B cell (primary cell): Measurements from ENCODE around the gene GPC5. TPM values are rescaled to one million over a fixed set of nuclear protein-coding genes. Genes with fewer than 3 reads are reported as not detected.

ENCODE experiments used
- ATAC-seq: fragments of 200-7000 bp; cut with Tn5 transposase; one replicate; pipeline ENCODE4 v1.10.0; 2021; ENCODE audit warnings: low read depth, mild to moderate bottlenecking, moderate number of reproducible peaks, moderate library complexity
- CTCF ChIA-PET: fragments of 350-600 bp; sonication (Branson Sonifier 250); formaldehyde crosslinking; loops from one replicate; lab custom pipeline; 2021; ENCODE audit warnings: antibody characterized with exemption, inconsistent platforms; lab: Charles Lee
- POLR2A ChIA-PET: fragments of 350-600 bp; sonication (Branson Sonifier 250); formaldehyde crosslinking; loops from one replicate; lab custom pipeline; 2021; ENCODE audit warnings: antibody characterized with exemption; lab: Charles Lee
- DNase-seq: peaks from one replicate; pipeline ENCODE4 v3.0.0; 2013
- H2AFZ ChIP-seq: 2 replicates; pipeline ENCODE4 v1.6.1; 2012; ENCODE audit warnings: mild to moderate bottlenecking, low read depth, low read length; ENCODE audit not compliant: insufficient read depth, poor library complexity, severe bottlenecking
- H3K27ac ChIP-seq, 2 donors: 1 replicate in 1 of 2; 2 replicates in 1 of 2; pipeline ENCODE4 v1.5.1; 2012 to 2013; ENCODE audit warnings: low read length in 2 of 2, mild to moderate bottlenecking in 2 of 2, moderate library complexity in 1 of 2
- H3K27me3 ChIP-seq, 4 experiments: fragments of 200-600 bp in 1 of 4; sonication (generic) in 1 of 4; replicated peaks in 1 of 4; 1 replicate in 2 of 4; 2 replicates in 2 of 4; pipeline versions ENCODE4 v1.6.1 to v1.7.0; 2013 to 2016; ENCODE audit warnings: low read length in 3 of 4, mild to moderate bottlenecking in 2 of 4, mixed read lengths in 1 of 4, moderate library complexity in 1 of 4; ENCODE audit not compliant: insufficient read depth in 4 of 4, control insufficient read depth in 3 of 4; ENCODE audit errors: control extremely low read depth in 1 of 4
- H3K36me3 ChIP-seq, 2 experiments: replicated peaks in 1 of 2; 1 replicate in 1 of 2; 2 replicates in 1 of 2; pipeline versions ENCODE4 v1.6.1 to v1.7.1; 2013; ENCODE audit warnings: low read length in 1 of 2; ENCODE audit not compliant: insufficient read depth in 2 of 2, control insufficient read depth in 1 of 2; ENCODE audit errors: control extremely low read depth in 1 of 2, extremely low read depth in 1 of 2
- H3K4me1 ChIP-seq, 2 donors: fragments of 200-600 bp in 1 of 2; sonication (generic) in 1 of 2; 1 replicate in 1 of 2; 2 replicates in 1 of 2; pipeline versions ENCODE4 v1.5.1 to v1.6.1; 2013 to 2017; ENCODE audit warnings: low read length in 2 of 2; ENCODE audit not compliant: control insufficient read depth in 2 of 2, insufficient read depth in 2 of 2
- H3K4me2 ChIP-seq: replicated peaks from 2 replicates; pipeline ENCODE3; 2012; ENCODE audit warnings: mild to moderate bottlenecking, low read depth, low read length; ENCODE audit not compliant: poor library complexity, severe bottlenecking
- H3K4me3 ChIP-seq, 5 experiments: fragments of 200-600 bp in 1 of 5; sonication (generic) in 1 of 5; 1 replicate in 3 of 5; 2 replicates in 2 of 5; pipeline versions ENCODE4 v1.5.1 to v1.7.0; 2011 to 2016; ENCODE audit warnings: low read length in 4 of 5, mild to moderate bottlenecking in 4 of 5, low read depth in 2 of 5, control low read depth in 1 of 5, moderate library complexity in 1 of 5; ENCODE audit not compliant: insufficient read depth in 1 of 5; ENCODE audit errors: control extremely low read depth in 1 of 5, extremely low read depth in 1 of 5
- H3K79me2 ChIP-seq: fragments of 200-600 bp; sonication (generic); one replicate; pipeline ENCODE4 v1.6.0; 2016; ENCODE audit warnings: low read length; ENCODE audit not compliant: control insufficient read depth, insufficient read depth
- H3K9ac ChIP-seq: fragments of 200-600 bp; sonication (generic); 2 replicates; pipeline ENCODE4 v1.6.1; 2017; ENCODE audit warnings: mild to moderate bottlenecking, low read length, moderate library complexity
- H3K9me3 ChIP-seq, 3 donors: one replicate each; pipeline versions ENCODE4 v1.6.1 to v1.7.1; 2013; ENCODE audit warnings: low read length in 2 of 3; ENCODE audit not compliant: control insufficient read depth in 2 of 3, insufficient read depth in 1 of 3; ENCODE audit errors: control extremely low read depth in 1 of 3
- H4K20me1 ChIP-seq: 2 replicates; pipeline ENCODE4 v1.6.0; 2012; ENCODE audit warnings: mild to moderate bottlenecking, low read length; ENCODE audit not compliant: insufficient read depth, control insufficient read depth, poor library complexity, severe bottlenecking
- H3K27ac Mint-ChIP-seq: one replicate; pipeline ENCODE4 v1.8.0; 2021; ENCODE audit warnings: mixed read lengths
- H3K27me3 Mint-ChIP-seq: one replicate; pipeline ENCODE4 v1.8.0; 2021; ENCODE audit warnings: mixed read lengths
- H3K4me1 Mint-ChIP-seq: one replicate; pipeline ENCODE4 v1.8.0; 2021; ENCODE audit warnings: mixed read lengths
- H3K4me3 Mint-ChIP-seq: one replicate; pipeline ENCODE4 v1.8.0; 2021; ENCODE audit warnings: mixed read lengths
- H3K9me3 Mint-ChIP-seq: one replicate; pipeline ENCODE4 v1.8.0; 2022; ENCODE audit warnings: mixed read lengths; ENCODE audit not compliant: insufficient read depth
- EZH2 ChIP-seq: IDR thresholded peaks from 2 replicates; pipeline ENCODE4 v1.6.1; 2012; ENCODE audit warnings: borderline replicate concordance, low read depth, mild to moderate bottlenecking, moderate library complexity, low read length; ENCODE audit not compliant: insufficient read depth, poor library complexity, severe bottlenecking
- WGBS: methylation state at CpG from one replicate; pipeline ENCODE4 v1.1.5; 2013; ENCODE audit warnings: missing lambda C conversion rate; ENCODE audit not compliant: insufficient coverage; 5-methylcytosine and 5-hydroxymethylcytosine counted together
- intact Hi-C: fragments of 100-400 bp; cut with micrococcal nuclease; formaldehyde crosslinking; loops from one replicate; pipeline ENCODE4 v1.10.0; 2022
- polyA plus RNA-seq: library from polyadenylated mRNA; depleted of rRNA; stranded (reverse); fragments of >200 nt; gene quantifications from 2 replicates; pipeline ENCODE4 v1.2.3, GENCODE V29; 2012
- total RNA-seq, 2 donors: library from RNA; stranded (reverse); fragments of 120-200 nt in 1 of 2; gene quantifications; 1 replicate in 1 of 2; 2 replicates in 1 of 2; pipeline versions ENCODE4 v1.2.3 to v1.2.4, GENCODE V29; 2013 to 2022
- TF ChIP-seq, protein P1 (sequence below): fragments of 200-600 bp; IDR thresholded peaks from one replicate; pipeline ENCODE4 v1.8.0; 2022; ENCODE audit warnings: antibody characterized with exemption, mild to moderate bottlenecking

GPC5 gene
- total and polyA plus RNA-seq, 2 donors (not counting 1 experiment from before 2014, with no cell fraction given), result 0.15 to 0.30 TPM

DNA sequence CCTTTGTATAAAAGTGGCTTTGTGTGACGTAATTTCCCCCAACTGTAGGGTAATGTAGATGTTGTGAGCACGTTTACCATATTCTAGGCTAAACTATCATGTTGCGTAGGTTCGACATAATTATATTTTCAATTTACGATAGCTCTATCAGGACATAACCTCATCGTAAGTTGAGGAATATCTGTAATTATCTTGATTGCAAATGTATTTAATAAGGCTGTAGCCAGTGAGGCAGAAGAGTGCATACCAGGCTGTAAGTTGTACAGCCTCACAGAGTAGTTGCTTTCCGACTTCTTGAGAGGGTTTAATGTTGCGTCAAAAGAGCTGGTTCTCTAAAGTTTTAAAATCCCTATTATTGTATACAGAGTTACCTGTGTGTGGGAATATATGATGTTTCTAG, 988.8 kb downstream of the GPC5 start:
- Mint-ChIP-seq H3K27ac (no peak overlapping the region), H3K4me1 (no peaks in the 10 kb centered on the region), H3K27me3 (no peaks in the 10 kb centered on the region), H3K4me3 (no peak overlapping the region), H3K9me3 (no peaks in the 10 kb centered on the region)
- DNase-seq (no peak), ATAC-seq (no peak)
- ChIA-PET CTCF (no interaction called here), POLR2A (no interaction called here)
- Histone ChIP-seq H3K79me2 (no peaks in the 10 kb centered on the region), H3K4me2 (no peak overlapping the region), H3K36me3 (no peaks in the 10 kb centered on the region), H3K9me3 (no peaks in the 10 kb centered on the region), H3K27me3 (no peaks in the 10 kb centered on the region), H2AFZ (no peak overlapping the region), H3K4me1 (no peaks in the 10 kb centered on the region), H4K20me1 (no peaks in the 10 kb centered on the region), H3K4me3 (no peak overlapping the region), H3K9ac (no peak overlapping the region), H3K27ac (no peak overlapping the region)
- WGBS, result 100% methylated on average over 3 of the region's 8 CpGs
- TF ChIP-seq, protein P1, sequence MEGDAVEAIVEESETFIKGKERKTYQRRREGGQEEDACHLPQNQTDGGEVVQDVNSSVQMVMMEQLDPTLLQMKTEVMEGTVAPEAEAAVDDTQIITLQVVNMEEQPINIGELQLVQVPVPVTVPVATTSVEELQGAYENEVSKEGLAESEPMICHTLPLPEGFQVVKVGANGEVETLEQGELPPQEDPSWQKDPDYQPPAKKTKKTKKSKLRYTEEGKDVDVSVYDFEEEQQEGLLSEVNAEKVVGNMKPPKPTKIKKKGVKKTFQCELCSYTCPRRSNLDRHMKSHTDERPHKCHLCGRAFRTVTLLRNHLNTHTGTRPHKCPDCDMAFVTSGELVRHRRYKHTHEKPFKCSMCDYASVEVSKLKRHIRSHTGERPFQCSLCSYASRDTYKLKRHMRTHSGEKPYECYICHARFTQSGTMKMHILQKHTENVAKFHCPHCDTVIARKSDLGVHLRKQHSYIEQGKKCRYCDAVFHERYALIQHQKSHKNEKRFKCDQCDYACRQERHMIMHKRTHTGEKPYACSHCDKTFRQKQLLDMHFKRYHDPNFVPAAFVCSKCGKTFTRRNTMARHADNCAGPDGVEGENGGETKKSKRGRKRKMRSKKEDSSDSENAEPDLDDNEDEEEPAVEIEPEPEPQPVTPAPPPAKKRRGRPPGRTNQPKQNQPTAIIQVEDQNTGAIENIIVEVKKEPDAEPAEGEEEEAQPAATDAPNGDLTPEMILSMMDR, result no peak
- TF ChIP-seq EZH2, result no peak
- intact Hi-C loops, result no loop called here

DNA sequence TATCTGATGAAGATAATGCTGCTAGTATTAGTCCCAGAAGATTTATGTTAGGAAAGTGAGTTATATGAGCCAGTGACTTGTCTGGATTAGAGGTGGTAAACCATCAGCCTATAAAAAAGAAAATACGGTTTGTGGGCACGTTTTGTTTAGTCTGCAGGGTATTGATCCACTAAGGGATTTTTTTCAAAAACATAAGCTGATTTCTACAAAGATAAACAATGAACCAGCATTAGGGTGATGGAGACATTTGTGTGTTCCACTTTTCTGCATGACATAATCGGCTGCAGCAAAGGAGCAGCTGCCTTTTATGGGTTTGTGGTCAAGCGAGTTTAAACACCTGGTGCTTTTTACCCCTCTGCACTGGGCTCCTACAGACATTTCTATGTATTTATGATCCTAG, 991.8 kb downstream of the GPC5 start:
- ATAC-seq (no peak), DNase-seq (no peak)
- H3K4me3 ChIP-seq, result no peak overlapping the region
- H3K79me2 ChIP-seq, result no peaks in the 10 kb centered on the region
- Mint-ChIP-seq H3K4me1 (no peaks in the 10 kb centered on the region), H3K9me3 (no peaks in the 10 kb centered on the region), H3K4me3 (no peak overlapping the region), H3K27ac (no peak overlapping the region), H3K27me3 (no peaks in the 10 kb centered on the region)
- intact Hi-C loops, result no loop called here
- TF ChIP-seq, protein P1, result no peak
- TF ChIP-seq EZH2, result no peak
- H3K27me3 ChIP-seq, result no peaks in the 10 kb centered on the region
- H3K9ac ChIP-seq, result no peak overlapping the region
- ChIA-PET POLR2A (no interaction called here), CTCF (no interaction called here)
- H3K4me2 ChIP-seq, result no peak overlapping the region
- H3K27ac ChIP-seq, result no peak overlapping the region
- WGBS, result 67% methylated on average over 1 of the region's 4 CpGs
- H3K9me3 ChIP-seq, result peaks cover 0 to 4% (median 0%) of the 10 kb centered on the region in 3 donors
- no peak overlapping the region for H2AFZ ChIP-seq
- no peaks in the 10 kb centered on the region for H3K36me3 ChIP-seq
- H3K4me1 ChIP-seq, result no peaks in the 10 kb centered on the region
- H4K20me1 ChIP-seq, result no peaks in the 10 kb centered on the region
